Measurements from ENCODE around the gene HIGD1A.

Gene HIGD1A

DNA sequence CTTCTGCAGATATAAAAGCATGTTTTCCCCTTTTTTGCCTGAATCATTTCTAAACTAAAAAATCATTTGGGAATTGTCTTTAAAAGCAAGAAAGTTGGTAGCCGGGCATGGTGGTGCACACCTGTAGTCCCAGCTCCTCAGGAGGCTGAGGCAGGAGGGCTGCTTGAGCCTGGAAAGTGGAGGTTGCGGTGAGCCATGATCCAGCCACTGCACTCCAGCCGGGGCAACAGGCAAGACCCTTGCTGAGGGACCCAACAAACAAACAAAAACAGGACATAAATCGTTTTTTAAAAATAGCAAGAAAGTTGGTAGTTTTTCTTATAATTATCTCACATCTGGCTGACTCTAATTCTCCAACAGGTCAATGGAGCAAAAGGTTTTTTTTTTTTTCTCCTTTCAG is 2.5 kb downstream of the HIGD1A start:
- FAIRE-seq (no peak), DNase-seq (ENCODE audit: low spot score) (no peak)

DNA sequence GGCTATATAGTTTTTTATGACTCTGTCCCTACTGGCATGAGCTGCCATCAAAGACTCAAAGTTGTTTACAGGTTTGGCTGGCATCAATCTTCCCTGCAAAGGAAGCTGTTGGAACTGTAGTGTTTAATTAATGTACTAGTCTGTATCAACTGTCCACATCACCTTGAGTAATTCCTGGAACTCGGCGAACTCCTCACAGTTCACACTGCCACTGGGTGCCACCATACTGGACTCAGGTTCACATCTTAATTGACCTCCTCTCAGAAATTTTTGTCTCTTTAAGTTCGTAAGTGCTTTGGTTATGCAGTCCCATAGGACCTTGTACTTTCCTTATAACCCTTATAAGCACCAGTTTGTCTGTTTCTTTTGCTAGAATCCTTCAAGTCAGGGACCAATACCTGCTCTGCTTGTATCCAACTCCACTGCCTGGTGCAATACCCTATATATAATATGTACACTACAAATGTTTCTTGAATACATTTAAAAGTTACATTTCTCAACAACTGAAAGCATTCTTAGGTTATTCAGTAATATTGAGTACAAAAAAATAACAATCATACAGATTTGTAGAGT is 3.2 kb downstream of the HIGD1A start:
- FAIRE-seq (no peak), DNase-seq (ENCODE audit: low spot score) (no peak)

DNA sequence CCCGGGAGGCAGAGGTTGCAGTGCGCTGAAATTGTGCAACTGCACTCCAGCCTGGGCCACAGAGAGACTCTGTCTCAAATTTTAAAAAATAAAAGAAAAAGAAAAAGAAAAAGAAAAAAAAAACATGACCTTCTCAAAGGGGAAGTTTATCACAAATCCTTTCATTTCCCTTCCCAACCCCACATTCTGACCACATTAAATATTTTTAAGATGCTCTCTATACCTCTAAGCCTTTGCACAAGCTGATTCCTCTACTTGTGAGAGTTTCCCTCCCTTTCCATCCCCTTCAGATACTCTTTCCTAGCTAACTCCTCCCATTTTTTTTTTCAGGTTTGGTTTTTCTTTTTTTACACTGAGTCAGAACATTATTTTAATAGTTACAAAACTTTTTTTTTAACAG is 4.0 kb downstream of the HIGD1A start:
- DNase-seq (ENCODE audit: low spot score) (no peak), FAIRE-seq (no peak)

DNA sequence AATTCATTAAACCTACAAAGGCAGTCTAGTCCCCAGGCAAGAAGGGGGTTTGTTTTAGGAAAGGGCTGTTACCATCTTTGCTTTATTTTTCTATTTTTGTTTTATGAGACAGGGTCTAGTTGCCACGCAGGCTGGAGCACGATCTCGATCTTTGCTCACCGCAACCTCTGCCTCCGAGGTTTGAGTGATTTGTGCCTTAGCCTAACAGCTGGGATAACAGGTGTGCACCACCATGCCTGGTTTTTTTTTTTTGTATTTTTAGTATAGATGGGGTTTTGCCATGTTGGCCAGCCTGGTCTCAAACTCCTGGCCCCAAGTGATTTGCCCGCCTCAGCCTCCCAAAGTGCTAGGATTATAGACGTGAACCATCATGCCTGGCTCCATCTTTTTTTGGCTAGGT is 4.9 kb downstream of the HIGD1A start:
- FAIRE-seq (no peak), DNase-seq (ENCODE audit: low spot score) (no peak)

DNA sequence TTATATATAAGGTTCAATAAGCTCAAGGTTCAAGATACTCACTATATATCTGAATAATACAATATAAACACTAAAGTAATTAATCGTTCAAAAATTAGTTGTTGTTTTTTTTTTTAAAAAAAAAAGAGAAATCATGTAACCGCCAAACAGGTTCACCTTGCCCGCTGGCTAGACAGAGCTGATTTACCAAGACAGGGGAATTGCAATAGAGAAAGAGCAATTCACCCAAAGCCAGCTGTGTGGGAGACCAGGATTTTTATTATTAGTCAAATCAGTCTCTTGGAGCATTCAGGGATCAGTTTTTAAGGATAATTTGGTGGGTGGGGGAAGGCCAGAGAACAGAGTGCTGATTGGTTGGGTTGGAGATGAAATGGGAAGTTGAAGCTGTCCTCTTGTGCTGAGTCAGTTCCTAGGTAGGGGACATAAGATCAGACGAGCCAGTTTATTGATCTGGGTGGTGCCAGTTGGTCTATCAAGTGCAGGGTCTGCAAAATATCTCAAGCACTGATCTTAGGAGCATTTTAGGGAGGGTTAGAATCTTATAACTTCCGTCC is 7.9 kb downstream of the HIGD1A start:
- FAIRE-seq = no peak
- DNase-seq (ENCODE audit: low spot score) = no peak

DNA sequence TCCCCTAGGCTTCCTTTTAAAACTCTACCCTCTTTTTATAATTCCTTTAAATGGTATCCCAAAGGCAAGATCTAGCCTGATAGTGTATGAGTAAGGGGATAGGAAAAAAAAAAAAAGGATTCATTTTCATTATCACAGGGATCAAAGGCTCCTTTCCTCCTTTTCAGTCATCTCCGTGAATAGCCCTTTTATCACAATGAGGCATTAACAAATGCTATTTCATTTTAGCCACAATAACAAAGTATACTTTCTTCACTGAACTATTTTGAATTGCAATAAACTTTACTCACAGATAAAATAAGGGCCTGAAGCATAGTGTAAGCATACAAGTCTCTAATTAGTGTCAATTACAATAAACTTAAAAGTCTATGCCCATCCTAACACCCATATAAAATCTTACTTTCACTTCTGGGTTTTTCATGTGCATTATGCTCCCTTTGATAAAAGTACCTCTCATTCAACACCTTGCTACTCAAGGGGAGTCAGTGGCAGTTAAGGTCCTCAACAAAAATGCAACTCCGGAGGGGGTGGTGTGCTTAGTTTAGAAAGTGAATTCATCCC is 8.6 kb downstream of the HIGD1A start:
- DNase-seq (ENCODE audit: low spot score) (no peak), FAIRE-seq (no peak)

DNA sequence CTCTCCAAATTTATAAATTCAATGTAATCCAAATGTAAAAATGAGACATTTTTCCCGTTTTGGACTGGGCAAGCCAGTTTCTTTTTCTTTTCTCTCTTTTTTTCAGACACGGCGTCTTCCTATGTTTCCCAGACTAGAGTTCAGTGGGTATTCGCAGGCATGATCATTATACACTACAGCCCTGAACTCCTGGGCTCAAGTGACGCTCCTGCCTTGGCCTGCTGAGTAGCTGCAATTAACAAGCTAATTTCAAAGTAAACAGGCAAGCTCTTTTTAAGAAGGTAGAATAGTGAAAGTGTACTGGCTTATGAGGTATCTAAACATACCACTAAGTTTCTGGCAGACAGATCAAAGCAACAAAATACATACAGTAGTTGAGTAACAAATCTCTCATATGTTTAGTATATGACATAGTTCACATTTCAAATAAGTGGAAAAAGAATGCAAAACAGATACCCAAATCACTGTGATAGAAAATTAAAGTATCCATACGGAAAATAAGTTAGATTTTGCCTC is 13.5 kb downstream of the HIGD1A start:
- FAIRE-seq = no peak
- no peak for DNase-seq (ENCODE audit: low spot score)

DNA sequence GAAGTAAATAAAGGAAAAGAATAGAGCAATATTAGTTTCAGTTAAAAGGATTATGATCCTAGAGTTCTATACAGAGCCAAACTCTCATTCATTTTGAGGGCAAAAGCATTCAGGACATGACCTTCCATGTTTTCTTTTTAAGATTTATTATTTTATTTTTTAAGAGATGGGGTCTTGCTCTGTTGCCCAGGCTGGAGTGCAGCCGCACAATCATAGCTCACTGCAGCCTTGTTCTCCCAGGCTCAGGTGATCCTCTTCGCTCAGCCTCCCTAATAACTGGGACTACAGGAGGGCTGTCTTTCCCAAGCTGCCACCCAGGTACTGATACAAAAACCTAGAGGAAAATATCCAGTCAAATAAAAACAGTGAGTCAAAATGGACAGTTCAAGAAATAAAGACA is 17.7 kb downstream of the HIGD1A start:
- DNase-seq (ENCODE audit: low spot score) (no peak), FAIRE-seq (no peak)

DNA sequence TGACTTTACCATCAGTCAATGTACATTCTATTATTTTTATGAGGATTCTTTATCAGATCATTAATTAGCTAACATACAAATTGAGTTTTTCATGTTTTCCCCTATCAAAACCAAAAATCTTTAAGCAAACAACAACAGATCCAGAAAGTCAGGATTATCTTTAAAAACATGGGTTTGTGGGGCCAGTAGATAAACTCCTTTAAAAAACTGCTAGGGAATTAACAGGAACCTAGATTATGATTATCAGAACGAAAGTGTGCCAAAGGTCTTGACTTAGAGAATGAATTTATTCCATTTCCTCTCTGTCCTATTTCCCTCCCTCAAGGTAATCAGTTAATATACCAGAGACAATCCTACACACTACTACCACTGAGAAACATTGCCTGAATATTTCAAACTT is 18.1 kb downstream of the HIGD1A start:
- FAIRE-seq (no peak), DNase-seq (ENCODE audit: low spot score) (no peak)

DNA sequence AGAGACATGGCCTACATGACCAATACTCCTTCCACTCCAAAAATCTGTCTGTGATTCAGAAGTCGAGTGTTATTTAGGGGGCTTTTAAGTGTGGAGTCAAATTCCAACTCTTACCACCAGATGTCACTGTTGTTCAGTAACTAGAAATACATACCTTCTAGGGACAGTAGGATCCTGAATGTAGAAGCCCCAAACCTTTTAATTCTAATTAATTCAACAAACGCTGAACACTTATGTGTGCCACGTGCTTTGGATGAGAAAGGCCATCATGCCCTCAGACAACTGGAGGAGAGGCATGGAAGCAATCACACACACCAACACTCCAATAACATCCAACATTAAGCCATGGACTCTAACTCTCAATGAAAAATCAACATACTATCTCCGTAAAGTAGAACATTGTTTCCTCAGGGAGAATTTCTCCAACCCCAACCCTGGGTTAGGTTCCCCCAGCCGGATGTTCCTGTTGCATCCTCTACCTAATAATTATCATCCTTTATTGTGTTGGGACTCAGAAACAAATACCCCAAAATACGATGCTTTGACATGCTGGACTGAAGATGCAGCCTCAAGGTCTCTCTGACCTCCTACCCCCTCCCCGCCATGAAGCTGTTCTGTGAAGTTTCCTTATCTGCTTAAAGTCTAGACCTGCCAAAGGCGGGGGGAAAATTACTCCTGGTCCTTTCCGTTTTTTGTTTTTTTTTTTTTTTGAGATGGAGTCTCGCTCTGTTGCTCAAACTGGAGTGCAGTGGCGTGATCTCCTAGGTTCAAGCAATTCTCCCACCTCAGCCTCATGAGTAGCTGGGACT is 23.2 kb downstream of the HIGD1A start:
- peak; percentile 27 for DNase-seq (ENCODE audit: low spot score)
- FAIRE-seq = no peak

DNA sequence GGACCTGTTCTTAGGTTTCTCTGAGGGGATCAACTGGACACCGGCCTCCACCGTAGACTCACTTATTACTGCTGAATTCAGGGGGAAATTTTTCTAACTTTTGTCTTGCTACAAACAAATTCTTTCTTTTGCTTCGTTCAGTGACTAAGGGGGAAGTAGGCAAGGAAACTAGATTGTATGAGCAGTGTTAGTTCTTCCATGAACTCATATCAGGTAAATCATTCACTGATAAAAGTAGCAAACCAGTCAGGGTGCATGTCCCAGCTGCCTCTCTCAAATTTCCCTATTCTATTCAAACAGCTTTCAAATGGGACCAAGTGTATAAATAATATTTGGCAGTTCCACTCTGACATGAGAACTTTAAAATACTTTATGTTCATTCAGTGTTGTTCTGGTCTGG is 23.9 kb downstream of the HIGD1A start:
- FAIRE-seq = no peak
- DNase-seq (ENCODE audit: low spot score) = no peak

DNA sequence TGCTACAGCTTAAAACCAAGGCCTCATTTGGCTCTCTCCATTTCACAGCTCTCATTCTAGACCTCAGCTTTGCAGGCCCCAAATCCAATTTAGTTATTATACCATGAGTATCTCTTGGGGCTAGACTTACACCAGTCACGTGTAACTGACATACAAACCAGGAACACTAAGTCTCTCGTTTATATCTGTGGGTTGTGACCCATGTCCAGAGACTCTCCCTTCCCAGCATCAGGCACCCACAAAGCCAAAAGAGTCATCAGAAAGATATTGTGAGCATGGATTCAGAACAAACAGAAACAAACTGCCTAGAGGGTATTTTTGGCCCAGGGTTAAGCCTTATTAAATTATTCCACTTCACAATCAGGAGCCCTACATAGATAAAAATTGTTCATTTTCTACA is 25.6 kb downstream of the HIGD1A start:
- FAIRE-seq = no peak

DNA sequence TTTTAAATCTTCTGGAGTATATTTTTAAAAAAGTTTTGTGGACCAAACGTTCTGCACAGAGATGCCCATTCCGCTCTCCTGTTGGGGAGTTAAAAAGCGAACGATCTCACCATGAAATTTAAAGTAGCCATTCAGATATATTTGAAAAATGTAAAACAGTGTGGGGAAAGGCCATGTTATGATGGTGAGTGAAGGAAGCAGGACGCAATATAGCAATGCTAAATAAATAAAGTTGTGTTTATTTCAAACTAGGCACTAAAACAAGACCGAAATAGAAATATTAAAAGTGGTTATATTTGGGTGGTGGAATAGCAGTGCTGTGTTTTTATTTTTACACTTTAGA is 30.9 kb downstream of the HIGD1A start:
- DNase-seq (ENCODE audit: low spot score) (no peak), FAIRE-seq (no peak)

More for the DNA sequence above, 25.6 kb downstream of the HIGD1A start:
- DNase-seq (ENCODE audit: low spot score) = no peak

DNA sequence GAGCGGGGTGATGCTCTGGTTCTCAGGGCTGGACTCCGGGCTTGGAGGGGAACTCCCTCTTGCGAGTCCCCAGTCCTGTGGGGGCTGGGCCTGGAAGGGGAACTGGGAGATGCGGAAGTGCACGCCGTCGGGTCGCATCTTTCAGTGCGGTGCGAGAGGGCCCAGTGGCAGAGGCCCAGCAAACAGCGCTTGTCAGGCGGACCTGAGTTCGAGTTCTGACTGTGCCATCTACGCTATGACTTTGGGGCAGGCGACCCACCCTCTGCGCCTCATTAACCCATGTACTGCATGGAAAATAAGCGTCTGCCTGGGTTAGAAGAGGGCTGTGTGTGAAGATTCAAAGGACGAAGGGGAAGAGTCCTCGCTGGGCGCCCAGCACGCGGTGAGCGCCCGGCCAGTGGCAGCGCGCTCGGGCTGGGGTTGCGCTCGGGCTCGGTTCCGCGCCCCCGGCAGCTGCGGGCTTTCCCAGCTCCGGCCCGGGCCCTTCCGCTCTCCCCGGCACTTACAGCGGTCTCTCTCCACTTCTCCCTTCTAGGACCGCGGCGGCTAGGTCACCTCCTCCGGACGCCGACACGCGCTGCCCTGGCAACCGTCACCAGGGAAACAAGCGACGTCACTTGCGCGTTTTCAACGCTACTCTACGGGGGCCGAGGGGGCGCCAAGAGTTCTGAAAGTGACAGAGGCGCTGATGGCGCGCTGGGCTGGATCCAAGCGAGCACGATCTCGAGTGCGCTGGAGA is 31.5 kb downstream of the HIGD1A start, which contains the start of gene CCDC13:
Gene CCDC13, minus strand, starts transcription at position 584 of the 739 bp plus-strand sequence. CDS start 14,908 bp downstream, outside the sequence.
- peak; percentile 60 for DNase-seq (ENCODE audit: low spot score)
- no peak for FAIRE-seq

DNA sequence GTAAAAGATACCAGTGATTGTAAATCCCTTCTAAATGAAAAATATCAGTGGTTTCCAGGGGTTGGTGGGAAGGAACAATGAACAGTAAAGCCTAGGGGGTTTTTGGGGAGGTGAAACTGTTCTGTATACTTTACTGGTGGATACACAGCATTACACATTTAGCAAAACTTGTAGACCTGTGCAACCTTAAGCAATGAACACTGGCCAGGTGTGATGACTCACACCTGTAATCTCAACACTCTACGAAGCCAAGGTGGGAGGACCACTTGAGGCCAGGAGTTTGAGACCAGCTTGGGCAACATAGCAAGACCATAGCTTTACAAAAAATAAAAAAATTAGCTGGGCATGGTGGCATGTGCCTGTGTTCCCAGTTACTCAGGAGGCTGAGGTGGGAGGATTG is 33.0 kb downstream of the HIGD1A start:
- DNase-seq (ENCODE audit: low spot score) (no peak), FAIRE-seq (no peak)

DNA sequence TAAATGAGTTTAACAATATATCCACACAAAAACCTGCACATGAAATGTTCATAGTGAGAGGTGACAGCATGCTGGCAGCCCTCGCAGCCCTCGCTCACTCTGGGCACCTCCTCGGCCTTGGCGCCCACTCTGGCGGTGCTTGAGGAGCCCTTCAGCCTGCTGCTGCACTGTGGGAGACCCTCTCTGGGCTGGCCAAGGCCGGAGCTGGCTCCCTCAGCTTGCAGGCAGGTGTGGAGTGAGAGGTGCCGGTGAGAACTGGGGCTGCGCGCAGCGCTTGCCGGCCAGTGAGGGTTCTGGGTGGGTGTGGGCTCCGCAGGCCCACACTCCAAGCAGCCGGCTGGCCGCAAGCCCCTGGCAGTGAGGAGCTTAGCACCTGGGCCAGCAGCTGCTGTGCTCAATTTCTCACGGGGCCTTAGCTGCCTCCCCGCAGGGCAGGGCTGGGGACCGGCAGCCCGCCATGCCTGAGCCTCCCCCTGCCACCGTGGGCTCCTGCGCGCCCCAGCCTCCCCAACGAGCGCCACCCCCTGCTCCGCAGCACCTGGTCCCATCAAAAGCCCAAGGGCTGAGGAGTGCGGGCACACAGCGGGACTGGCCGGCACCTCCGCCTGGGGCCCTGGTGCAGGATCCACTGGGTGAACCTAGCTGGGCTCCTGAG is 34.7 kb downstream of the HIGD1A start:
- FAIRE-seq = no peak
- DNase-seq (ENCODE audit: low spot score) = no peak

DNA sequence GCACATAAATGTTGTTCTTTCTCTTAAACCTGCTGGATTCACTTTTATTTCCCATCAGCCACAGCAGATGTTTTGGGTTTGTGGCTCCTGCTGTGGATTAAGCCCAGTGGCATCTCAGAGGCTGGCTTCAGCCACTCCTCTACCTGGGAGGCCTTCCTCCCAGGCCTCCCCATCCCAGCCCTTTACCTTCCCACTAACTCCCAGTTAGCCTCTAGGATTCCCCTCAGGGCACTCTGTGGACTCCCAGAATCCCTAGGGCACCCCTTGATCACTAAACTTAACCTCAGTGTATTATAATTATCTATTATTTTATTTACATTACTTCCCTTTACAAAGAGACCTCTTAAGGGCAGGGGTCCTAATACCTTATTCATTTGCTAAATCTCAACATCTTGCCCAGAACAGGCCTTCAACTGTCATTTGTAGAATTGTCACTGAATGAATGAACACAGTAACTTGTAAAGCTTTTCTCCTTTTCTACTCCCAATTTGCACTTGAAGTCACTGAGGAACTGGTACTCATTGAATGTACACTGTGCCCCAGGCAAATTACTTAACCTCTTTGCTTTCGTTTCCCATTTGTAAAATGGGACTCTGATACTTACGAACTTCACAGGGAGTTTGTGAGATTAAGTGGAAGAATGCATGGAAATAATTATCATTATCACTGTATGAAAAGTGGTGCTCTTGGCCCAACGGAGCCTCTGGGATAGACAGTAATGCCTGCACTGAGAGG is 39.6 kb downstream of the HIGD1A start:
- FAIRE-seq = no peak

DNA sequence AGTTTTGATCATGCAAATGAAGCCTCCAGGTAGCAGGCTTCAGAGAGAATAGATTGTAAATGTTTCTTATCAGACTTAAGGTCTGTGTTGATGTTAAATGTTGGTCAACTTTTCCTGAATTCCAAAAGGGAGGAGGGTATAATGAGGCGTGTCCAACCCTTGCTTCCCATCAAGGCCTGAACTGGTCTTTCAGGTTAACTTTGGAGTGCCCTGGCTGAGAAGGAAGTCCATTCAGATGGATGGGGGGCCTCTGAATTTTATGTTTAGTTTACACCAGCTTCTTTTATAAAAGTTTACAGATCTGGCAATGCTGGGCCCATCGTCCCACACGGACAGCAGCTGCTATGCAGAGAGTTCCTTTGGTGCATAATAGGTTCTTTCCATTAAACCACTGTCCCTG is 40.2 kb downstream of the HIGD1A start:
- DNase-seq (ENCODE audit: low spot score) (no peak), FAIRE-seq (no peak)

More for the DNA sequence above, 39.6 kb downstream of the HIGD1A start:
- no peak for DNase-seq (ENCODE audit: low spot score)

DNA sequence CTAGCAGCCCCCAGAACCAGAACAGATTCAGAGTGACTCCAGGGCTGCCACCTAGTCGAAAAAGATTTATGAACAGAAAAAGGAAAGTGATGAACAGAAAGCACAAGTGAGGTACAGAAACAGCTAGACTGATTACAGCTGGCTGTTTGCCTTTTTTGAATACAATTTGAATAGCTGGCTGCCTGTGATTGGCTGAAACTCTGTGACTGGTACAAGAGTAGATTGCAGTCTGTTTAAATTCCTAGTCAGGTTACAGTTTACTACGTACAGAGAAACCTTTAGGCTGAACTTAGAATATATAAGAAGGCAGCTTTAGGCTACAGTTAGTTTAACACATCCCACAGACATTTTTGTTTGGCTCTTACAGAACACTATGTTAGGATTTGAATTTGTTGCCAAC is 41.3 kb downstream of the HIGD1A start:
- DNase-seq (ENCODE audit: low spot score) = no peak
- no peak for FAIRE-seq

DNA sequence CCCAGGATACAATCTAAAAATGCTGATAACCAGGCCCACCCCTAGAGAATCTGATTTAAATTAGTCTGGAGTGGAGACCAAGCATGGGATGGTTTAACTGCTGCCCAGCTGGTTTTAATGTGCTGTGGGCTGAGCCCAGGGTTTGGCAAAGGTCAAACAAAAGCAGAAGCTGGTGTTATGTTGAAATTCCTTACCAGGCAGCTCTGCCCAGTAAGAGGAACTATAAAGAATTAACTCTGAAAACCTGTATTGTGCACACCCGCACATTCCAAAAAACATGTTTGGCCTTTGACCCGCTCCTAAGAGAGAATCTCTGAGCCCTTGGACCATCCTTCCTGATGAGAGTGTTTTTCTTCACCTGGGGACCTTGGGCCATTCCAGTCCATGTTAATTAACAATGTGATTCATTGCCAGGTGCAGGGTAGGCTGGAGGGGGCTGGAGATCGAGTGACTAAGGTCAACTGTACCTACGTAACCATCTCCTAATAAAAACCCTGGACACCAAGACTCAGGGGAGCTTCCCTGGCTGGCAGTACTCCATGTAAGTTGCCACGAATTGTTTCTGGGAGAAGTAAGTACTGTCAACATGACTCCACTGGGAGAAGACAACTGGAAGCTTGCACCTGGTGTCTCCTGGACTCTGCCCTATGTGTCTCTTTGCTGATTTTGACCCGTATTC is 42.1 kb downstream of the HIGD1A start:
- no peak for FAIRE-seq
- DNase-seq (ENCODE audit: low spot score) = no peak

Measured in RCC 7860 (cell line).